HG03469 (cell line): ENCODE data around the gene SYCP2.

ENCODE experiments used
- ATAC-seq: cut with Tn5 transposase; IDR thresholded peaks from one replicate; pipeline ENCODE4 v1.9.1; 2021; ENCODE audit warnings: mild to moderate bottlenecking, moderate library complexity, moderate number of reproducible peaks; ENCODE audit not compliant: unreplicated experiment

Gene SYCP2

GRCh38 chr20:59823491-59824259 lies 109.8 kb downstream of the SYCP2 start:
- no peak for ATAC-seq

- ATAC-seq = no peak
Measured at GRCh38 chr20:59823030-59823423, 110.4 kb downstream of the SYCP2 start.

GRCh38 chr20:59822291-59823029 lies 111.0 kb downstream of the SYCP2 start:
- no peak for ATAC-seq

GRCh38 chr20:59821788-59822187 lies 111.6 kb downstream of the SYCP2 start:
- ATAC-seq = no peak

GRCh38 chr20:59821201-59821600 lies 112.2 kb downstream of the SYCP2 start:
- ATAC-seq = no peak

- ATAC-seq = no peak
Measured at GRCh38 chr20:59820204-59821041, 113.0 kb downstream of the SYCP2 start.

GRCh38 chr20:59819496-59820203 lies 113.8 kb downstream of the SYCP2 start:
- no peak for ATAC-seq

GRCh38 chr20:59818911-59819310 lies 114.5 kb downstream of the SYCP2 start:
- no peak for ATAC-seq

- ATAC-seq = no peak
Measured at GRCh38 chr20:59817846-59818615, 115.4 kb downstream of the SYCP2 start.

- ATAC-seq = no peak
Measured at GRCh38 chr20:59817406-59817805, 116.0 kb downstream of the SYCP2 start.

- no peak for ATAC-seq
Measured at GRCh38 chr20:59816146-59816738, 117.2 kb downstream of the SYCP2 start.

- no peak for ATAC-seq
Measured at GRCh38 chr20:59814840-59815340, 118.5 kb downstream of the SYCP2 start.

GRCh38 chr20:59813948-59814839 lies 119.2 kb downstream of the SYCP2 start:
- no peak for ATAC-seq
